Kidney epithelial cell (primary cell): Measurements from ENCODE around the gene MBP. TPM values are rescaled to one million over a fixed set of nuclear protein-coding genes. Genes with fewer than 3 reads are reported as not detected.

Source experiments
- DNase-seq: peaks from one replicate; pipeline ENCODE4 v3.0.0-alpha.2; 2010; ENCODE audit warnings: low read depth
- H3K27me3 ChIP-seq: 2 replicates; pipeline ENCODE4 v1.6.0; 2011; ENCODE audit warnings: low read length; ENCODE audit not compliant: control insufficient read depth, insufficient read depth
- H3K36me3 ChIP-seq: 2 replicates; pipeline ENCODE4 v1.5.1; 2011; ENCODE audit warnings: low read length; ENCODE audit not compliant: control insufficient read depth, insufficient read depth
- H3K4me3 ChIP-seq: 2 replicates; pipeline ENCODE4 v1.5.1; 2011; ENCODE audit warnings: low read depth, mild to moderate bottlenecking, control low read depth, low read length
- total RNA-seq: library from RNA; depleted of rRNA; stranded (reverse); fragments of >200 nt; gene quantifications from 2 replicates; pipeline ENCODE4 v1.2.3, GENCODE V29; 2015
- TF ChIP-seq, protein P1 (sequence below): IDR thresholded peaks from 2 replicates; pipeline ENCODE4 v1.5.1; 2011; ENCODE audit warnings: mild to moderate bottlenecking, moderate library complexity, low read length, control low read depth, inconsistent platforms; ENCODE audit not compliant: insufficient read depth, poor library complexity, severe bottlenecking

Gene MBP
- total RNA-seq, 1 donor from 2014 or later, result 29.1 TPM

DNA sequence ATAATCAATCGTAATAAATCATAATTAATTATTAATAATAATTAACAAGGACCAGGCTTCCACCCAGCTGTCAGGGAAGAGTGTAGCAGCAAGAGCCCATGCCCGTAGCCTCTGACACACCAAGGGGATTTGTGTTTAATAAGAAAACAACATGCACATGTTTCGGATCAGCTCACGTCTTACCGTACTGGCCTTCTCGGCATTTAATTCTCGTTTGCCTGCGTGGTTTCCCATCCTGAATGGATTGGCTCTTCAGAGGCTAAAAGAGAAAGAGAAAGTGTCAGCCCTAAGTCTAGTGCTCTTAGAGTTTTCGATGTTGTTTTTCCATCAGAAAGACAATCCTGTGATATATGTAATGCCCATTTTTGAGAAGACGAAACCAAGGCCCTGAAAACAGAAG is 27.6 kb downstream of the MBP start:
- TF ChIP-seq, protein P1, sequence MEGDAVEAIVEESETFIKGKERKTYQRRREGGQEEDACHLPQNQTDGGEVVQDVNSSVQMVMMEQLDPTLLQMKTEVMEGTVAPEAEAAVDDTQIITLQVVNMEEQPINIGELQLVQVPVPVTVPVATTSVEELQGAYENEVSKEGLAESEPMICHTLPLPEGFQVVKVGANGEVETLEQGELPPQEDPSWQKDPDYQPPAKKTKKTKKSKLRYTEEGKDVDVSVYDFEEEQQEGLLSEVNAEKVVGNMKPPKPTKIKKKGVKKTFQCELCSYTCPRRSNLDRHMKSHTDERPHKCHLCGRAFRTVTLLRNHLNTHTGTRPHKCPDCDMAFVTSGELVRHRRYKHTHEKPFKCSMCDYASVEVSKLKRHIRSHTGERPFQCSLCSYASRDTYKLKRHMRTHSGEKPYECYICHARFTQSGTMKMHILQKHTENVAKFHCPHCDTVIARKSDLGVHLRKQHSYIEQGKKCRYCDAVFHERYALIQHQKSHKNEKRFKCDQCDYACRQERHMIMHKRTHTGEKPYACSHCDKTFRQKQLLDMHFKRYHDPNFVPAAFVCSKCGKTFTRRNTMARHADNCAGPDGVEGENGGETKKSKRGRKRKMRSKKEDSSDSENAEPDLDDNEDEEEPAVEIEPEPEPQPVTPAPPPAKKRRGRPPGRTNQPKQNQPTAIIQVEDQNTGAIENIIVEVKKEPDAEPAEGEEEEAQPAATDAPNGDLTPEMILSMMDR, result no peak
- H3K36me3 ChIP-seq, result no peaks in the 10 kb centered on the region
- H3K27me3 ChIP-seq, result no peaks in the 10 kb centered on the region
- DNase-seq, result no peak
- H3K4me3 ChIP-seq, result no peak overlapping the region

DNA sequence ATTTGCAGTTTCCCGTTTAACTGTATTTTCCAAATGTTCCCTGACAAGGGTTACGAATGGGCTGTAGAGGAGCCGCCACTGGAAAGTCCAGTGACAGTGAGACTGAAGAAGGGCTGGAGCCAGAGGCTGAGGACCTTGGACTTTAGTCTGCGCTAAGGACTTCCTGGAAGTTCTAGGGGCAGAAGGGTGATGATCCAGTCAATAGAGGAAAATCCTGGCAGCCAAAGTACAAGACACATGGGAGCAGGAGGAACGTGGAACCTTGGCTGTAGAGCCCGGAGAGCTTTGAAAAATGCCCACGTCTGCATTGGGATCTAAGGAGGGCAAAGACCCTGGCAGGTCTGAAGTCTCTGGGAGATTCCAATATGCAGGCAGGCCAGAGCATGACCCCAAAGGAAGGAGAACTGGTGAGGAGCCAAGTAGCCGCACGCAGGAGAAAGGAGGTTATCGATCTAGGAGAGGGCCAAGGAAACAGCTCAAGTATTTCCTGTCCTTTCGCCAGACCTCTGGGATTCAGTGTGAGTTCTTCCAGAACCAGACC is 28.5 kb downstream of the MBP start:
- TF ChIP-seq, protein P1, result no peak
- DNase-seq, result no peak
- Histone ChIP-seq H3K27me3 (no peaks in the 10 kb centered on the region), H3K4me3 (no peak overlapping the region), H3K36me3 (no peaks in the 10 kb centered on the region)

DNA sequence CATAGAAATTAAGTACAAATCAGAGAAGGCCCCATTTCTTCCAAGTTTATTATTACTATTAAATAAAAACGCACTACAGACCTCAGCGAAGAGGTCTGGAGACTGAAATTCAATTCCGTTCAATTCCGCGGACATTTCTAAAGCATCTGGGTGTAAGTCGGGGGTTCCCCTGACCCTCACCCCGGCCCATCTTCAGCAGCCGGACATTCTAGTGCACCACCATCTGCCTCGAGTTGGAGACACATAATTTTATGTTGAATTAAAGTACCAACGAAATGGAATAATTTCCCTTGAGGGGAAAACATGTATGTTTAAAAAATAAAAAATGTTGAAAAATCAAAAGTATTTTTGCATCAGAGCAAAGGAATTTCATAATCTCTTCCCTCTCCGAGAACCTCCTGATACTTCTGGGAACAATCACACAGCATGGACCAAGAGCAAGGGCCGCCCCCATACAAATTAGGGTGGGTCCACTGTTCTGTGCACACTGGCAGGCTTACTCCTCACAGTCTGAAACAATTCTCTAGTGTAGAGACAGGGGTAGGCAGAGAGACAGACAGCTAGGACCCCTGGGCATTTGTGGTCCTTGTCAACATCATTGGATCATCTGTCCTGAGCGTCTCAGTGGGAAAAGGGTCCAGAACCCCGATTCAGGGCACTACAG is 29.3 kb downstream of the MBP start:
- TF ChIP-seq, protein P1, result no peak

DNA sequence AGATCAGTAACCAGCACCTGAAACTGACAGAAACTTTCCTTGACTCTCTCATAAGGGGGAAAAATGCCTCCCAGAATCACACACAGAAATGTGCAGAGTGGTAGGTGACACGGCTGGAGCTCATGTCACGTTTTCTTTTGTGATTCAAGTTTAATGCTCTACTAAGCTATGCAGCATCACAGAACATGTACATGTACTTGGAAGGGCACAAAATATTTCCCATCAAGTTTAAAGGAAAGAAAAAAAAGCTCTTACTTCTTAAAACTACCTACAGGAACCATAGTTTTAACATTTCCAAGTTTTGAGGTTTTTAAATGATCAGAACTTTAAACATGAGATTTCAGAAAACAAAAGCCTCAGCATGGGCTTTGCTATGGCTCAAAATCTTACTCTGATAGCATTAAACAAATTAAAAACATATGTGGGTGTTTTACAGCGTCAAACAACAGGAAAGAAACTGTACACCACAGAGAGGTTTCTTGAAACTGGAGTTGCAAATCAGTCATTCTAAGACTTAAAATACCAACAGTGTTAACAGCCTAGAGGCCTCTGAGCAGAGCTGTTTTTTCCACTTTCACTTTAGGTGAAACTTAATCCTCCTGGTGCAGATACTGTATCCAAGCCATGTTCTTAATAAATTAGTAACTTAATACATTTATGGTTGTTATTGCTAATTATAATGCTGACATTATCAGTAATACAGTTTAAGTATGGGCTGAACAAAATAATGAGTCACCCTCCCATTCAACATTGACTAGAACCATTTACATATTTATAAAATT is 30.1 kb downstream of the MBP start:
- H3K4me3 ChIP-seq, result no peak overlapping the region
- no peaks in the 10 kb centered on the region for H3K36me3 ChIP-seq
- no peak for DNase-seq

More for the DNA sequence above, 29.3 kb downstream of the MBP start:
- Histone ChIP-seq H3K27me3 (no peaks in the 10 kb centered on the region), H3K4me3 (no peak overlapping the region), H3K36me3 (no peaks in the 10 kb centered on the region)
- DNase-seq, result no peak

DNA sequence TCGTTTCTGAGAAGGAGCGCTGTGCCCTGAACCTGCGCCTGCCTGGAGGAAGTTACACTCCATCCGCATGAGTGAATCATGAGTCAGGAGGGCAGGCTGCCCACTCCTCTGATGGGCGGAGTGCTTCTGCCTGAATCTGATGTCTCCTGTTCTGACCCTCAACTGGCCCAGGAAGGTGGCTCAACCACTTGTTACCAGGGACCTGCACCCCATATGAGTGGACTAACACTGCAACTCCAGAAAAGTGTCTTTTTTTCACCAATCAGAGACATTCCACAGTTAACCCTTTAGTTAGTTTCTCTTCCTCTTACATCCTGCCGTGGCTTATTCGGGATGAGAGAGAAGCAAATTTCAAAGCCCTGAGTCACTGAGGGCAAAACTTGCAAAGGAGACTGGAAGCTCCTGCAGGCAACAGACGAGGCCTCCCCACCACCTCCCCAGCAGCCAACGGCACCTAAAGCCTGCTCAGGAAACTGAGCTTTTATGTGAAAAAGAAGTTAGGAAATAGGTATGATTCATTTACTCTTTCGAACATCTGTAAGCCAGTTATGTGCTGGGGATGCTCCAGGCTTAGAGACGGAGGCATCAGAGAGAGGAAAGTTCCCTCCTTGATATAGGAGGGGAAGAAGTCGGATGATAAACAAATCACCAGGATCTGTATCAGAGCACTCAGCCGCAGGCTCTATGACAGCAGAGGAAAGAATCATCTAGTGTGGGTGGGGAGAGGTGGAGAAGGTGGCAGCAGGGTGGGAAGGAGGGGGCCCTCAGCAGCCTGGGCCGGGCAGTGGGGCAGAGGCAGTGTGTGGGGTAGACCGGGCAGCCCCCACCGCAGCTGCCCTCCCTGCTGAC is 30.9 kb downstream of the MBP start:
- TF ChIP-seq, protein P1, result no peak
- Histone ChIP-seq H3K27me3 (no peaks in the 10 kb centered on the region), H3K36me3 (no peaks in the 10 kb centered on the region), H3K4me3 (no peak overlapping the region)
- DNase-seq, result peak; percentile 93

More for the DNA sequence above, 30.1 kb downstream of the MBP start:
- TF ChIP-seq, protein P1, result no peak
- no peaks in the 10 kb centered on the region for H3K27me3 ChIP-seq
